Choroid plexus epithelial cell (primary cell): ENCODE measurements around the gene NT5M.

Experiments used
- DNase-seq: peaks from one replicate; pipeline ENCODE4 v3.0.0-alpha.2; 2010; ENCODE audit warnings: low read depth
- H3K4me3 ChIP-seq: 2 replicates; pipeline ENCODE4 v1.5.1; 2011; ENCODE audit warnings: low read depth, mild to moderate bottlenecking, control low read depth, low read length, moderate library complexity
- TF ChIP-seq, protein P1 (sequence below): conservative IDR thresholded peaks from 2 replicates; pipeline ENCODE4 v1.5.1; 2011; ENCODE audit warnings: low read depth, mild to moderate bottlenecking, control low read depth, inconsistent platforms, low read length, moderate library complexity

Gene NT5M

DNA sequence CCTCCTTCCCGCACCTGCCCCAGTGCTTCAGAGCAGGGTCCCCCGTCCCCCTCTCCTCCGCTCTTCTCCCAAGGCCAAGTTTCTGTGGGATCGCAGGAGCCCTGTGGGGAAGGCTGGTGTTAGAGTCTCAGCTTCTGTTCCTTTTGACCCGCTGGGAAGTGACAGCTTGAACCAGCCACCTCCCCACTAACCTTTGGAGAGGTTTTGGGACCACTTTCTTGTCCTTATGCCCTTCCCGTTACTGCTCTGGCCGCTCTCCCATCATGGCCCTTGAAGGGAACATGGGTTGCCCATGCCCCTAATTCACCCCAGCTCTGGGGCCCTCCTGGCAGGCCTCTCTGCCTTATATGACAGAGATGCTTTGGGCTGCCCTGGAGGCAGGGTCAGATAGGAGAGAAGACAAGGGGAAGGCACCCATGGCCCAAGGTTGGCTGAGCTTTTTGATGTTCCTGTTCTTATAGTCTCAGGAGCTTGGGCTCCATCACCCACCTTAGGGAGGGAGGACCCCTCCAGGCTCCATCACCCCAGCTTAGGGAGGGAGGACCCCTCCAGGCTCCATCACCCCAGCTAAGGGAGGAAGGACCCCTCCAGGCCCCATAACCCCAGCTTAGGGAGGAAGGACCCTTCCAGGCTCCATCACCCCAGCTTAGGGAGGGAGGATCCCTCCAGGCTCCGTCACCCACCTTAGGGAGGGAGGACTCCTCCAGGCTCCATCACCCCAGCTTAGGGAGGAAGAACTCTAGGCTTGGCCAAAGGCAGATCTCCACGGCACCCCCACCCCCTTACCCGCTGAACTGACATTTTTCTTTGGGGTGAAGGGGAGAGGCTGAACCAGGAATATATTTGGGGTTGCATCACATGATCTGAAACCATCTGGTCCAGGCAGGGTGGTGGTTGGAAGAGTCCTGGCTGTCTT is 45.0 kb downstream of the NT5M start:
- no peak for DNase-seq

DNA sequence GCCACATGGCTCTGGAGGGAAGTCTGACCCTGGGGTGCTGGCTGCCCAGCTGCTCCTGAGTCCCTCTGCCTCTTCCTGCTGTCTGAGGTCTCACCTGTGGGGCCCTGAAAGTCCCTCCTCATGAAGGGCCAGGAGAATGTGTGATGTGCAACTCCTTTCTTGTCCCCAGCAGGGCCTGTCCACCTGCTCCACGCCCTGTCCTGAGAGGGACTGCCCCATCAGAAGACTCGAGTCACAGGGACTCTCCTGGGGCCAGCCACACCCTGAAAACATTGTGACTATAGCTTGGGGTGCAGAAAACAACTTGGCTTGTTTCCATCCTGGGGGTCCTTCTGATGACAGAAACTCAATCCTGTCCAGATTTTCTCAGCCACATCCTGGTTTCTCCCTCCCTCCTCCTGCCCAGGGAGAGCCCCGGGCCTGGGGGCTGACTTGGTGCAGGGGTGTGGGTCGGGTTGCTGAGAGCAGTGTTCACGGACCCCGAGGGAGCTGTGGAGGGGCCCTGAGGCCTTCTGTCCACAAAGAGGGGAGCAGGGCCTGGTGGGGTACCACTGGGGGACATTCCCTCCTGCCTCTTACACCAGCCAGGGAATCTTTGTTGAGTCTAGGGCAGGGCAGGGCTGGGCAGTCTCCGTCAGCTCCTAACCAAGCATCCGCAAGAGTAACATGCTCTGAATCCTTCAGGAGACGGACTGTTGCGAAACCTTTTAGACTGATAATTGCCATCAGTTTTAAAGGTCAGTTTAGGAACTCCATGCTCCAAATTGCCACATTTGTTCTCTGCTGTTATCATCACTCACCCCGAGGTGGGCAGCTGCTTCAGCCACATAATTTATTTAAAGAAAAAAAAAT is 45.9 kb downstream of the NT5M start:
- TF ChIP-seq, protein P1, sequence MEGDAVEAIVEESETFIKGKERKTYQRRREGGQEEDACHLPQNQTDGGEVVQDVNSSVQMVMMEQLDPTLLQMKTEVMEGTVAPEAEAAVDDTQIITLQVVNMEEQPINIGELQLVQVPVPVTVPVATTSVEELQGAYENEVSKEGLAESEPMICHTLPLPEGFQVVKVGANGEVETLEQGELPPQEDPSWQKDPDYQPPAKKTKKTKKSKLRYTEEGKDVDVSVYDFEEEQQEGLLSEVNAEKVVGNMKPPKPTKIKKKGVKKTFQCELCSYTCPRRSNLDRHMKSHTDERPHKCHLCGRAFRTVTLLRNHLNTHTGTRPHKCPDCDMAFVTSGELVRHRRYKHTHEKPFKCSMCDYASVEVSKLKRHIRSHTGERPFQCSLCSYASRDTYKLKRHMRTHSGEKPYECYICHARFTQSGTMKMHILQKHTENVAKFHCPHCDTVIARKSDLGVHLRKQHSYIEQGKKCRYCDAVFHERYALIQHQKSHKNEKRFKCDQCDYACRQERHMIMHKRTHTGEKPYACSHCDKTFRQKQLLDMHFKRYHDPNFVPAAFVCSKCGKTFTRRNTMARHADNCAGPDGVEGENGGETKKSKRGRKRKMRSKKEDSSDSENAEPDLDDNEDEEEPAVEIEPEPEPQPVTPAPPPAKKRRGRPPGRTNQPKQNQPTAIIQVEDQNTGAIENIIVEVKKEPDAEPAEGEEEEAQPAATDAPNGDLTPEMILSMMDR: no peak
- peak; percentile 25 for DNase-seq
- H3K4me3 ChIP-seq: no peak overlapping the region

More for the DNA sequence above, 45.0 kb downstream of the NT5M start:
- TF ChIP-seq, protein P1: no peak
- no peak overlapping the region for H3K4me3 ChIP-seq

DNA sequence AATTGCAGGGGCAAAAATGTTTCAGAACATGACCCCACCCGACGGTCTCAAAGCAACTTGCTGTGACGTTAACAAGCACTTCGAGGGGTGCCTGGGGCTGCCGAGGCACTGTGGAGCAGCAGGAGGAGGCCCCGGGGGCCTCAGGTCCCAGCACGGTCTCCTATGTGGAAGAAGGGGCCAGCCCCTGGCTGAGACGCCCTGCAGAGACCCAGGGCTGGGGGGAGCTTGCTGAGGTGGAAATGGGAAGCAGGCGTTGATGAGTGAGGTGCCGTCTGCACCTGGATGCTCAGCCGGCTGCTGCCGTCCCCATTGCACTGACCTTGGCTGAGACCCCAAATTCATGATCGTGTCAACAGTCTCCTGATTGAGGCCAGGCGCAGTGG is 46.5 kb downstream of the NT5M start:
- DNase-seq: no peak
- H3K4me3 ChIP-seq: no peak overlapping the region
- TF ChIP-seq, protein P1: no peak

DNA sequence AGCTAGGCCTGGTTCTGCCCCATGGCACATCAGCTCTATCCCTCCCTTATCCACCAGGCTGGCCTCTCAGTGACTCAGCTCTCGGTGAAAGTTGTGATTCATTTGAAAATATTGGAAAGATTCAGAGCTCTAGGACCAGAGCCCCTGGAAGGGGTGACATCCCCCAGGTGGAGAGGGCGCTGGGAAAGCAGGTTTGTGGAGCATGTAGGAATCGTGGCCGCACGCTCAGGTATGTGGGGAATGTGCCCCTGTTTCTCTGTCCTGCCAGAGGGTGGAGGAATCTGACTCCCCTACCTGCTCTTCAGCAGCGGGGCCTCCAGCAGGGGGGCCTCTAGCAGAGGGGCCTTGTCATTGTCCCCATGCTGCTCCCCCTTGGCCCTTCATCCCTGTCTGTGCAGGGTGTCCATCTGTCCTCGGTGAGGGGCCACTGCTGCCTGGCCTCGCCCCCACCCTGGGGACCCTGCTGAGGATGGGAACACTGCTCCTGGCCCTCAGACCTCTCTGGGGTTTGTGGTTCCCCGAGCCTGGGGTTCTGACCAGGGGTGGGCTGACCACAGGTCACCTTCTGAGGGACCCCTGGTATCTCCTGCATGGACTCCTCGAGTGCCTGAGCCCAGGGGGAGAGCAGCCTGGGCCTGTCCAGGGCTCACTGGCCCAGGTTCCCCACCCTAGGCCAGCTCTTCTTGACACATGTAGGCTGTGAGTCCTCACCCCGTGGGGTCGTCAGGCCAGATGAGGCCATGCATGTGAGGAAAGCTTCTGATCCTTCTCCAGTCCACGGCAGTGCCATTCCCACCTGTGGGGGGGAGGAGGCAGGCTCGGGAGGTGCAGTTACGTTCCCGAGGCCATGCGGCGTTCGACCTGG is 47.5 kb downstream of the NT5M start:
- peak; percentile 41 for DNase-seq
- no peak overlapping the region for H3K4me3 ChIP-seq
- TF ChIP-seq, protein P1: no peak

DNA sequence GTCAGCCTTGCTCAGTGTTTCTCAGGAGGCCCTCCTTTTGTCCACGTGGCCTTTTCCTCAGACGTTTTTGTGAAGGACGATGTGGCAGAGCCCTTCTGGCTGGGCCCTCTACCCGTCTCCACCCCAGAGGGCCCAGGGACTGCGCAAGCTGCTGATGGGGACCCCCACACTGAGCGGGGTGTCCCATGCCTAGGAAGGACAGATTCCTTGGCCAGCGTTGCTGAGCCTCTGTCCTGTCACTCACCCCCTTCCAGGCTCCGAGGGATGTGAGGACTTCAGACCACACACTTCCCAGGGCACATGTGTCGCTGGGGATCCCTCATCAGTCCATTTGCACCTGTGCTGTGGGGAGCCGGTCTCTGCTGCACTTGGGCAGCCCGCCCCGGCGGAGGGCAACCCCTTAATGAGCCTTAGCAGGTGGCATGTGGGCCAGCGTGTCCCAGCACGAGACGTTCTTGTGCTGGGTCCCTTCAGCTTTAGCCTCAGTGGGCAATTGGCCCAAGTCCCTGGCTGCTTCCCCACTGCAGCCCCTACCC is 48.3 kb downstream of the NT5M start:
- TF ChIP-seq, protein P1: no peak
- H3K4me3 ChIP-seq: no peak overlapping the region
- DNase-seq: no peak

DNA sequence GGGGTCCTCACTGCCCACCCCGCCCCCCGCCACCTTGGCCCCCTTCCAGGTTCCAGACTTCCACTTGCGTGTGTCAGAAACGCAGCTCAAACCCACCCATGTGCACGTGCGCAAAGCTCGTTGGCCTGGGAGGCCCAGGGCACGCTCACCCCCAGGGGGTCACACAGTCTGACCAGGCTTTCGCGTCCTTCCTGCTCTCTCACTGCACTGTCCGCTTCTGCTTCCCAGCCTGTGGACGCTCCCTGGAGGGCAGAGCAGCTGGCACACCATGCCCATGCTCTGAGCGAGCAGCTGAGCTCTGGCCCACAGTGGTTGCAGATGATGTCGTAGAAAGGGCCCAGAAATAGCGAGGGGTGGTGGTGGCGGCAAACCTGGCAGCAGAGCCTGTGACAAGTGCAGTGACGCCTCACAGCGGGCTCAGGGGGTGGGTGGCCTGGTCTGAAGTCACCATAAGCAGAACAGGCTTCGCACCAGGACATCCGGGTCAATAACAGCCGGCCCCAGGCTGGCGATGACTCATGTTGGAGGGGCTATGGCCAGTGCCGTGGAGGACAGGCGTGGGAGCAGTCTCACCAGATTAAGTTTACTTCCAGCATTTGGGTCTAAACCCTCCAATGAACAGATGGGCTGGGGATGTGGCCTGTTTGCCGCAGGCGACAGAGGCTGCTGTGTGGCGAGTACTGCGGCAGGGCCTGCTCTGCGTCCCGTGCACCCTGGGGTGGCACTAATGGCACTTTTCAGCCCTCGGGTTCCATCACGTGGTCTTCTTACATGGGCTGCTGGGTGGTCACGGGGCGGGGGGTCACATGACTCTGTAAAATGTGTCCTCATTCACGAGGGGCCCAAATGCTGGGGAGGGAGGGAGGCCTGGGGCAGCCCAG is 49.0 kb downstream of the NT5M start:
- TF ChIP-seq, protein P1: no peak
- H3K4me3 ChIP-seq: no peak overlapping the region
- DNase-seq: peak; percentile 33
